Neural cell (in vitro differentiated cells): Measurements from ENCODE around the gene UTY. TPM values are rescaled to one million over a fixed set of nuclear protein-coding genes. Genes with fewer than 3 reads are reported as not detected.

Experiments
- H2AFZ ChIP-seq: fragments of 200-600, 300-800 bp; sonication (generic), shearing (Covaris generic); 2 replicates; pipeline ENCODE4 v1.6.0; 2014; ENCODE audit warnings: low read depth, mild to moderate bottlenecking, antibody characterized with exemption, low read length, moderate library complexity
- H3F3A ChIP-seq: fragments of 200-600 bp; shearing (Covaris generic); 2 replicates; pipeline ENCODE4 v1.6.1; 2016; ENCODE audit warnings: mild to moderate bottlenecking, moderate library complexity, mixed read lengths, antibody characterized with exemption, low read length; ENCODE audit not compliant: insufficient read depth, poor library complexity, severe bottlenecking
- H3K27ac ChIP-seq: fragments of 200-600, 300-800 bp; sonication (generic), shearing (Covaris generic); 2 replicates; pipeline ENCODE4 v1.5.1; 2014; ENCODE audit warnings: mild to moderate bottlenecking, low read length, moderate library complexity
- H3K27me3 ChIP-seq: fragments of 300-800, 200-600 bp; sonication (generic), shearing (Covaris generic); 2 replicates; pipeline ENCODE4 v1.6.0; 2014; ENCODE audit warnings: mild to moderate bottlenecking, low read depth, low read length, moderate library complexity; ENCODE audit not compliant: insufficient read depth
- H3K36me3 ChIP-seq: fragments of 300-800, 200-600 bp; sonication (generic), shearing (Covaris generic); 2 replicates; pipeline ENCODE4 v1.5.1; 2014; ENCODE audit warnings: mild to moderate bottlenecking, antibody characterized with exemption, low read length, moderate library complexity; ENCODE audit not compliant: insufficient read depth
- H3K4me2 ChIP-seq: fragments of 300-800, 200-600 bp; sonication (generic), shearing (Covaris generic); 2 replicates; pipeline ENCODE4 v1.6.0; 2014; ENCODE audit warnings: mild to moderate bottlenecking, low read length
- H3K4me3 ChIP-seq: fragments of 300-800, 200-600 bp; sonication (generic), shearing (Covaris generic); 2 replicates; pipeline ENCODE4 v1.5.1; 2014; ENCODE audit warnings: mild to moderate bottlenecking, low read length, moderate library complexity
- H3K79me2 ChIP-seq: fragments of 200-600 bp; shearing (Covaris generic); replicated peaks from 2 replicates; pipeline ENCODE4 v1.6.0; 2014; ENCODE audit warnings: mild to moderate bottlenecking, low read length, moderate library complexity; ENCODE audit not compliant: insufficient read depth
- H3K9ac ChIP-seq: fragments of 300-800, 200-600 bp; sonication (generic), shearing (Covaris generic); 2 replicates; pipeline ENCODE4 v1.6.1; 2016; ENCODE audit warnings: mild to moderate bottlenecking, low read length, mixed read lengths
- H3K9me2 ChIP-seq: fragments of 200-600 bp; shearing (Covaris generic); 2 replicates; pipeline ENCODE4 v1.6.1; 2016; ENCODE audit warnings: mild to moderate bottlenecking, low read length, mixed read lengths; ENCODE audit not compliant: insufficient read depth
- H3K9me3 ChIP-seq: fragments of 200-600, 300-800 bp; sonication (generic), shearing (Covaris generic); 2 replicates; pipeline ENCODE4 v1.6.1; 2016; ENCODE audit warnings: mild to moderate bottlenecking, mixed run types, low read length, moderate library complexity, mixed read lengths
- H4K20me1 ChIP-seq: fragments of 200-600 bp; shearing (Covaris generic); 2 replicates; pipeline ENCODE4 v1.6.1; 2016; ENCODE audit warnings: mild to moderate bottlenecking, mixed run types; ENCODE audit not compliant: insufficient read depth
- EP300 ChIP-seq: fragments of 450-650 bp; conservative IDR thresholded peaks from 2 replicates; pipeline ENCODE4 v1.6.1; 2014; ENCODE audit warnings: antibody characterized with exemption, mild to moderate bottlenecking, moderate library complexity; ENCODE audit not compliant: poor library complexity, severe bottlenecking
- EZH2 ChIP-seq: fragments of 200-600, 300-800 bp; shearing (Covaris generic), sonication (generic); IDR thresholded peaks from 2 replicates; pipeline ENCODE4 v1.6.1; 2014; ENCODE audit warnings: antibody characterized with exemption, low read length, borderline replicate concordance, mild to moderate bottlenecking; ENCODE audit not compliant: insufficient read depth, poor library complexity, severe bottlenecking
- MXI1 ChIP-seq: fragments of 450-650 bp; conservative IDR thresholded peaks from 2 replicates; pipeline ENCODE4 v1.6.1; 2014; ENCODE audit warnings: antibody characterized with exemption, mild to moderate bottlenecking; ENCODE audit not compliant: poor library complexity, severe bottlenecking
- POLR2AphosphoS5 ChIP-seq: IDR thresholded peaks from 2 replicates; pipeline ENCODE4 v1.6.1; 2012
- RAD21 ChIP-seq: fragments of 450-650 bp; conservative IDR thresholded peaks from 2 replicates; pipeline ENCODE4 v1.6.1; 2014; ENCODE audit warnings: antibody characterized with exemption, mild to moderate bottlenecking, moderate library complexity
- REST ChIP-seq: IDR thresholded peaks from 2 replicates; pipeline ENCODE4 v1.6.1; 2012; ENCODE audit warnings: borderline replicate concordance
- SMC3 ChIP-seq: fragments of 450-650 bp; conservative IDR thresholded peaks from 2 replicates; pipeline ENCODE4 v1.6.1; 2014; ENCODE audit warnings: antibody characterized with exemption, mild to moderate bottlenecking, moderate library complexity; ENCODE audit not compliant: poor library complexity
- TAF1 ChIP-seq: IDR thresholded peaks from 2 replicates; pipeline ENCODE4 v1.6.1; 2012; ENCODE audit warnings: low read depth
- polyA plus RNA-seq: library from polyadenylated mRNA; depleted of rRNA; stranded (reverse); fragments of >200 nt; gene quantifications from 2 replicates; pipeline ENCODE4 v1.2.3, GENCODE V29; 2014
- TF ChIP-seq, protein P1 (sequence below): fragments of 450-650 bp; IDR thresholded peaks from 2 replicates; pipeline ENCODE4 v1.5.1; 2014; ENCODE audit warnings: antibody characterized with exemption, mild to moderate bottlenecking, moderate library complexity; ENCODE audit not compliant: poor library complexity, severe bottlenecking

Gene UTY
- polyA plus RNA-seq, 1 donor from 2014 or later = 17.5 TPM

- H3K4me2 ChIP-seq = no peak overlapping the region
These were observed 139.9 kb downstream of the UTY start for GRCh38 chrY:13339939-13340338.

GRCh38 chrY:13339381-13339780 lies 140.5 kb downstream of the UTY start:
- H3K36me3 ChIP-seq = no peaks in the 10 kb centered on the region
- no peak overlapping the region for H2AFZ ChIP-seq
- H3K9me3 ChIP-seq = no peaks in the 10 kb centered on the region
- H3K9ac ChIP-seq = no peak overlapping the region
- no peaks in the 10 kb centered on the region for H4K20me1 ChIP-seq
- H3F3A ChIP-seq = no peaks in the 10 kb centered on the region
- no peaks in the 10 kb centered on the region for H3K9me2 ChIP-seq
- H3K4me3 ChIP-seq = no peak overlapping the region
- H3K27me3 ChIP-seq = no peaks in the 10 kb centered on the region
- TF ChIP-seq POLR2AphosphoS5 (no peak), EZH2 (no peak), REST (no peak), TAF1 (no peak), EP300 (no peak), RAD21 (no peak), MXI1 (no peak), SMC3 (no peak)
- TF ChIP-seq, protein P1, sequence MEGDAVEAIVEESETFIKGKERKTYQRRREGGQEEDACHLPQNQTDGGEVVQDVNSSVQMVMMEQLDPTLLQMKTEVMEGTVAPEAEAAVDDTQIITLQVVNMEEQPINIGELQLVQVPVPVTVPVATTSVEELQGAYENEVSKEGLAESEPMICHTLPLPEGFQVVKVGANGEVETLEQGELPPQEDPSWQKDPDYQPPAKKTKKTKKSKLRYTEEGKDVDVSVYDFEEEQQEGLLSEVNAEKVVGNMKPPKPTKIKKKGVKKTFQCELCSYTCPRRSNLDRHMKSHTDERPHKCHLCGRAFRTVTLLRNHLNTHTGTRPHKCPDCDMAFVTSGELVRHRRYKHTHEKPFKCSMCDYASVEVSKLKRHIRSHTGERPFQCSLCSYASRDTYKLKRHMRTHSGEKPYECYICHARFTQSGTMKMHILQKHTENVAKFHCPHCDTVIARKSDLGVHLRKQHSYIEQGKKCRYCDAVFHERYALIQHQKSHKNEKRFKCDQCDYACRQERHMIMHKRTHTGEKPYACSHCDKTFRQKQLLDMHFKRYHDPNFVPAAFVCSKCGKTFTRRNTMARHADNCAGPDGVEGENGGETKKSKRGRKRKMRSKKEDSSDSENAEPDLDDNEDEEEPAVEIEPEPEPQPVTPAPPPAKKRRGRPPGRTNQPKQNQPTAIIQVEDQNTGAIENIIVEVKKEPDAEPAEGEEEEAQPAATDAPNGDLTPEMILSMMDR = no peak
- no peaks in the 10 kb centered on the region for H3K79me2 ChIP-seq
- no peak overlapping the region for H3K4me2 ChIP-seq
- no peak overlapping the region for H3K27ac ChIP-seq

More at GRCh38 chrY:13339939-13340338, 139.9 kb downstream of the UTY start:
- Histone ChIP-seq H3K9me2 (no peaks in the 10 kb centered on the region), H3K4me3 (no peak overlapping the region), H3K36me3 (no peaks in the 10 kb centered on the region), H3K9me3 (no peaks in the 10 kb centered on the region), H3K27me3 (no peaks in the 10 kb centered on the region), H3F3A (no peaks in the 10 kb centered on the region), H3K9ac (no peak overlapping the region), H3K27ac (no peak overlapping the region), H4K20me1 (no peaks in the 10 kb centered on the region), H2AFZ (no peak overlapping the region), H3K79me2 (no peaks in the 10 kb centered on the region)
- TF ChIP-seq RAD21 = no peak

DNA sequence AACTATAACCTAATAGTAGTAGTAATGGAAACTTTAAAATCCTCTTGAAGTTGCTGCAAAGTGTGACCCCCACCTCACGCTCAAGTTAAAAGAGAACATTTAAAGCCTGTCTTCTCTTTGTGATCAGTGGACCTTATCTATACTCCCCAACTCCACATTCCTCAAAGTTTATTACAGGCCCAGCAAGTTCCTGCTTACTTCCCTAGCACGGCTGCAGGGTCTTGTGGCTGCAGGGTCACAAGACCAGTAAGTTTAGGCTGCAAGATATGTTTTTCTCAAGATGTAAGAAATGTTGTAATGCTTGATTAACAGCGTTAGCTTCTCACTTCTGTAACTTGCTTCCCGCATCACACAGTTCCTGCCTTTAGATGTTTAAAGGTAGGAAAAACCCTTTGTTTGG lies 141.1 kb downstream of the UTY start:
- TF ChIP-seq, protein P1 = no peak
- TF ChIP-seq TAF1 (no peak), MXI1 (no peak), SMC3 (no peak), REST (no peak)
- Histone ChIP-seq H3K9me3 (no peaks in the 10 kb centered on the region), H3K4me3 (no peak overlapping the region), H4K20me1 (no peaks in the 10 kb centered on the region), H3K4me2 (no peak overlapping the region), H3K36me3 (no peaks in the 10 kb centered on the region), H3K27ac (no peak overlapping the region), H3F3A (no peaks in the 10 kb centered on the region), H3K79me2 (no peaks in the 10 kb centered on the region), H3K27me3 (no peaks in the 10 kb centered on the region), H3K9ac (no peak overlapping the region), H3K9me2 (no peaks in the 10 kb centered on the region), H2AFZ (no peak overlapping the region)
